Naive thymus-derived CD4-positive, alpha-beta T cell (primary cell): ENCODE measurements around the gene CLCN5. TPM values are rescaled to one million over a fixed set of nuclear protein-coding genes. Genes with fewer than 3 reads are reported as not detected.

ENCODE experiments used
- ATAC-seq: fragments of 150-1000 bp; cut with Tn5 transposase; 2 replicates; pipeline ENCODE4 v1.10.0; 2021; ENCODE audit warnings: mild to moderate bottlenecking, moderate library complexity
- CTCF ChIA-PET: fragments of 350-600 bp; sonication (Branson Sonifier 250); formaldehyde crosslinking; loops from one replicate; lab custom pipeline; 2021; ENCODE audit warnings: antibody characterized with exemption; lab: Charles Lee
- POLR2A ChIA-PET: fragments of 350-600 bp; sonication (Branson Sonifier 250); formaldehyde crosslinking; loops from one replicate; lab custom pipeline; 2021; ENCODE audit warnings: antibody characterized with exemption, inconsistent platforms; lab: Charles Lee
- DNase-seq, 9 donors: peaks; one replicate each; pipeline versions ENCODE4 v3.0.0 to v3.0.0-alpha.2; 2020 to 2022; ENCODE audit warnings: mixed read lengths in 1 of 9
- H3K27ac ChIP-seq: one replicate; pipeline ENCODE4 v1.7.0; 2013; ENCODE audit warnings: mild to moderate bottlenecking, low read depth, low read length, moderate library complexity
- H3K27me3 ChIP-seq, 2 donors: one replicate each; pipeline ENCODE4 v1.7.0; 2013; ENCODE audit warnings: low read length in 2 of 2, mild to moderate bottlenecking in 2 of 2, moderate library complexity in 2 of 2; ENCODE audit not compliant: control insufficient read depth in 2 of 2, insufficient read depth in 2 of 2
- H3K36me3 ChIP-seq, 3 experiments: 1 replicate in 2 of 3; 2 replicates in 1 of 3; pipeline ENCODE4 v1.7.0; 2013; ENCODE audit warnings: low read length in 3 of 3, mild to moderate bottlenecking in 3 of 3, moderate library complexity in 1 of 3; ENCODE audit not compliant: insufficient read depth in 3 of 3, control insufficient read depth in 2 of 3
- H3K4me1 ChIP-seq, 2 donors: one replicate each; pipeline ENCODE4 v1.7.0; 2013; ENCODE audit warnings: low read length in 2 of 2, mild to moderate bottlenecking in 2 of 2, moderate library complexity in 1 of 2; ENCODE audit not compliant: control insufficient read depth in 2 of 2, insufficient read depth in 2 of 2
- H3K4me3 ChIP-seq: 2 replicates; pipeline ENCODE4 v1.7.0; 2013; ENCODE audit warnings: mild to moderate bottlenecking, low read length
- H3K9me3 ChIP-seq, 3 experiments: 1 replicate in 2 of 3; 2 replicates in 1 of 3; pipeline ENCODE4 v1.7.0; 2013; ENCODE audit warnings: low read length in 3 of 3; ENCODE audit not compliant: control insufficient read depth in 2 of 3
- H3K27ac Mint-ChIP-seq, 9 donors: one replicate each; pipeline ENCODE4 v1.8.0; 2020 to 2022; ENCODE audit warnings: mixed read lengths in 9 of 9, mild to moderate bottlenecking in 8 of 9, moderate library complexity in 5 of 9, inconsistent platforms in 2 of 9
- H3K27me3 Mint-ChIP-seq, 5 donors: one replicate each; pipeline ENCODE4 v1.8.0; 2021 to 2022; ENCODE audit warnings: mixed read lengths in 5 of 5, mild to moderate bottlenecking in 1 of 5
- H3K36me3 Mint-ChIP-seq, 5 donors: one replicate each; pipeline ENCODE4 v1.8.0; 2020 to 2022; ENCODE audit warnings: mixed read lengths in 5 of 5, mild to moderate bottlenecking in 3 of 5, inconsistent platforms in 1 of 5
- H3K4me1 Mint-ChIP-seq, 7 donors: one replicate each; pipeline ENCODE4 v1.8.0; 2020 to 2022; ENCODE audit warnings: mixed read lengths in 7 of 7, mild to moderate bottlenecking in 3 of 7, inconsistent platforms in 1 of 7
- H3K4me3 Mint-ChIP-seq, 10 donors: one replicate each; pipeline ENCODE4 v1.8.0; 2020 to 2022; ENCODE audit warnings: mild to moderate bottlenecking in 10 of 10, mixed read lengths in 10 of 10, moderate library complexity in 6 of 10, inconsistent platforms in 2 of 10
- H3K9me3 Mint-ChIP-seq, 11 donors: one replicate each; pipeline ENCODE4 v1.8.0; 2020 to 2022; ENCODE audit warnings: mixed read lengths in 11 of 11, mild to moderate bottlenecking in 4 of 11, inconsistent platforms in 1 of 11, moderate library complexity in 1 of 11
- intact Hi-C, 2 donors: fragments of 100-400 bp; cut with micrococcal nuclease; formaldehyde crosslinking; loops; one replicate each; pipeline ENCODE4 v1.15.1; 2023
- polyA plus RNA-seq, 2 donors: library from polyadenylated mRNA; unstranded; fragments of 300-500 nt; fragmentation: Illumina TruSeq; gene quantifications; one replicate each; pipeline ENCODE4 v1.2.3, GENCODE V29; 2021
- total RNA-seq, 6 experiments: library from RNA in 5 of 6; stranded (reverse) in 5 of 6; gene quantifications; 1 replicate in 5 of 6; 2 replicates in 1 of 6; pipeline ENCODE4 v1.2.3 and lab custom pipeline; 2021 to 2026

The CLCN5 gene
- total and polyA plus RNA-seq, 7 experiments from 2014 or later, result 0.50 to 3.9 (median 3.7) TPM

- no peaks in the 10 kb centered on the region for H3K27me3 ChIP-seq
- no peaks in the 10 kb centered on the region for H3K9me3 ChIP-seq
- no peak for ATAC-seq
- Mint-ChIP-seq H3K9me3 (peaks cover 0 to 1% (median 0%) of the 10 kb centered on the region in 11 donors), H3K27ac (peak overlapping the region in 8 of 9 donors; percentile 5 to 77 (median 42)), H3K27me3 (peaks cover 0 to 7% (median 0%) of the 10 kb centered on the region in 5 donors), H3K36me3 (no peaks in the 10 kb centered on the region), H3K4me1 (peaks cover 9 to 23% (median 17%) of the 10 kb centered on the region in 7 donors), H3K4me3 (peak overlapping the region in 3 of 10 donors; percentile 26 to 42 (median 32))
- H3K4me3 ChIP-seq, result no peak overlapping the region
- ChIA-PET POLR2A (no interaction called here), CTCF (no interaction called here)
- H3K36me3 ChIP-seq, result no peaks in the 10 kb centered on the region
- DNase-seq, result peak in 3 of 9 donors; percentile 14 to 25 (median 20)
- peaks cover 0 to 10% of the 10 kb centered on the region in 2 donors for H3K4me1 ChIP-seq
- no peak overlapping the region for H3K27ac ChIP-seq
- intact Hi-C loops, result loop anchor here in 1 of 2 donors (10.0 kb wide), 1 partner anchor 1074 kb away; no protein-coding TSS in a partner anchor
Observed at GRCh38 chrX:49910344-49910743, 12.1 kb upstream of the CLCN5 start.

GRCh38 chrX:49912086-49912485 is 10.3 kb upstream of the CLCN5 start:
- Histone ChIP-seq H3K27ac (no peak overlapping the region), H3K4me3 (no peak overlapping the region), H3K4me1 (peaks cover 0 to 10% of the 10 kb centered on the region in 2 donors), H3K36me3 (no peaks in the 10 kb centered on the region), H3K27me3 (no peaks in the 10 kb centered on the region), H3K9me3 (no peaks in the 10 kb centered on the region)
- POLR2A ChIA-PET, result no interaction called here
- intact Hi-C loops, result loop anchor here in 1 of 2 donors (10.0 kb wide), 1 partner anchor 1073 kb away; no protein-coding TSS in a partner anchor
- H3K4me3 Mint-ChIP-seq, result no peak overlapping the region
- DNase-seq, result no peak
- H3K4me1 Mint-ChIP-seq, result peaks cover 9 to 23% (median 17%) of the 10 kb centered on the region in 7 donors
- peaks cover 0 to 7% (median 0%) of the 10 kb centered on the region in 5 donors for H3K27me3 Mint-ChIP-seq
- ATAC-seq, result no peak
- no peak overlapping the region for H3K27ac Mint-ChIP-seq
- CTCF ChIA-PET, result no interaction called here
- peaks cover 0 to 1% (median 0%) of the 10 kb centered on the region in 11 donors for H3K9me3 Mint-ChIP-seq
- H3K36me3 Mint-ChIP-seq, result no peaks in the 10 kb centered on the region

GRCh38 chrX:49912861-49913260 is 9.5 kb upstream of the CLCN5 start:
- Histone ChIP-seq H3K4me3 (no peak overlapping the region), H3K27me3 (no peaks in the 10 kb centered on the region), H3K4me1 (peaks cover 0 to 10% of the 10 kb centered on the region in 2 donors), H3K9me3 (no peaks in the 10 kb centered on the region), H3K27ac (no peak overlapping the region), H3K36me3 (no peaks in the 10 kb centered on the region)
- CTCF ChIA-PET, result no interaction called here
- DNase-seq (no peak), ATAC-seq (no peak)
- no peak overlapping the region for H3K27ac Mint-ChIP-seq
- H3K9me3 Mint-ChIP-seq, result peaks cover 0 to 1% (median 0%) of the 10 kb centered on the region in 11 donors
- POLR2A ChIA-PET, result no interaction called here
- no peak overlapping the region for H3K4me3 Mint-ChIP-seq
- intact Hi-C loops, result loop anchor here in 1 of 2 donors (10.0 kb wide), 1 partner anchor 1072 kb away; no protein-coding TSS in a partner anchor
- H3K27me3 Mint-ChIP-seq, result peaks cover 0 to 7% (median 0%) of the 10 kb centered on the region in 5 donors
- H3K36me3 Mint-ChIP-seq, result no peaks in the 10 kb centered on the region
- peaks cover 9 to 25% (median 17%) of the 10 kb centered on the region in 7 donors for H3K4me1 Mint-ChIP-seq

GRCh38 chrX:49915361-49916222 is 6.8 kb upstream of the CLCN5 start:
- DNase-seq, result peak in 8 of 9 donors; percentile 21 to 66 (median 46)
- no peaks in the 10 kb centered on the region for H3K9me3 ChIP-seq
- intact Hi-C loops, result loop anchor here (1.0 to 10.0 kb wide), 7 partner anchors 153 to 1069 kb away; partner anchors contain the start of gene CCNB3 (in 2 of the 2)

GRCh38 chrX:49919617-49920016 is 2.8 kb upstream of the CLCN5 start:
- H3K4me1 ChIP-seq, result peaks cover 0 to 5% of the 10 kb centered on the region in 2 donors
- ATAC-seq (no peak), DNase-seq (peak in 7 of 9 donors; percentile 2 to 41 (median 23))
- Mint-ChIP-seq H3K27me3 (no peaks in the 10 kb centered on the region), H3K27ac (no peak overlapping the region), H3K9me3 (no peaks in the 10 kb centered on the region), H3K36me3 (no peaks in the 10 kb centered on the region), H3K4me3 (no peak overlapping the region), H3K4me1 (peaks cover 0 to 14% (median 9%) of the 10 kb centered on the region in 7 donors)
- CTCF ChIA-PET, result interaction anchor here (2.2 kb wide), 1 partner anchor 35 kb away, joined by 11 read pairs; no protein-coding TSS in a partner anchor
- no peaks in the 10 kb centered on the region for H3K27me3 ChIP-seq
- no peaks in the 10 kb centered on the region for H3K36me3 ChIP-seq
- H3K27ac ChIP-seq, result no peak overlapping the region
- H3K9me3 ChIP-seq, result no peaks in the 10 kb centered on the region
- intact Hi-C loops, result loop anchor here (1.0 to 10.0 kb wide), 6 partner anchors 35 to 1117 kb away; partner anchors contain the start of gene HDAC6 (in 1 of the 2)
- POLR2A ChIA-PET, result no interaction called here
- no peak overlapping the region for H3K4me3 ChIP-seq

More at GRCh38 chrX:49915361-49916222, 6.8 kb upstream of the CLCN5 start:
- Histone ChIP-seq H3K4me1 (no peaks in the 10 kb centered on the region), H3K4me3 (no peak overlapping the region), H3K36me3 (no peaks in the 10 kb centered on the region), H3K27me3 (no peaks in the 10 kb centered on the region), H3K27ac (no peak overlapping the region)
- Mint-ChIP-seq H3K36me3 (no peaks in the 10 kb centered on the region), H3K27me3 (no peaks in the 10 kb centered on the region), H3K4me3 (no peak overlapping the region), H3K27ac (no peak overlapping the region), H3K4me1 (peaks cover under 1 to 8% (median 3%) of the 10 kb centered on the region in 7 donors), H3K9me3 (no peaks in the 10 kb centered on the region)
- ChIA-PET CTCF (interaction anchor here (0.6 to 1.9 kb wide), 4 partner anchors 27 to 670 kb away, joined by 3 to 7 read pairs (median 3); no protein-coding TSS in a partner anchor), POLR2A (interaction anchor here (0.7 kb wide), 1 partner anchor 250 kb away, joined by 4 read pairs; no protein-coding TSS in a partner anchor)
- ATAC-seq, result peak; percentile 82

- Histone ChIP-seq H3K9me3 (no peaks in the 10 kb centered on the region), H3K27me3 (no peaks in the 10 kb centered on the region), H3K4me3 (no peak overlapping the region), H3K36me3 (no peaks in the 10 kb centered on the region), H3K27ac (no peak overlapping the region), H3K4me1 (peaks cover 0 to 5% of the 10 kb centered on the region in 2 donors)
- intact Hi-C loops, result loop anchor here in 1 of 2 donors (5.0 kb wide), 1 partner anchor 1119 kb away; the partner anchor contains the start of gene HDAC6
- H3K9me3 Mint-ChIP-seq, result no peaks in the 10 kb centered on the region
- ATAC-seq, result no peak
- H3K27me3 Mint-ChIP-seq, result no peaks in the 10 kb centered on the region
- POLR2A ChIA-PET, result no interaction called here
- H3K36me3 Mint-ChIP-seq, result no peaks in the 10 kb centered on the region
- no peak overlapping the region for H3K4me3 Mint-ChIP-seq
- H3K4me1 Mint-ChIP-seq, result peaks cover 0 to 16% (median 9%) of the 10 kb centered on the region in 7 donors
- H3K27ac Mint-ChIP-seq, result no peak overlapping the region
- CTCF ChIA-PET, result interaction anchor here (1.4 kb wide), 1 partner anchor 37 kb away, joined by 5 read pairs; no protein-coding TSS in a partner anchor
- no peak for DNase-seq
Observed at GRCh38 chrX:49921109-49921508, 1.3 kb upstream of the CLCN5 start.
